HG02938 (cell line): ENCODE measurements around the gene MYO10.

Experiments
- ATAC-seq: cut with Tn5 transposase; IDR thresholded peaks from one replicate; pipeline ENCODE4 v1.9.1; 2021; ENCODE audit warnings: mild to moderate bottlenecking, moderate library complexity; ENCODE audit not compliant: unreplicated experiment

Gene MYO10

GRCh38 chr5:16826379-16827125 lies 109.5 kb downstream of the MYO10 start:
- ATAC-seq: no peak

GRCh38 chr5:16819522-16820167 lies 116.4 kb downstream of the MYO10 start:
- ATAC-seq: no peak

DNA sequence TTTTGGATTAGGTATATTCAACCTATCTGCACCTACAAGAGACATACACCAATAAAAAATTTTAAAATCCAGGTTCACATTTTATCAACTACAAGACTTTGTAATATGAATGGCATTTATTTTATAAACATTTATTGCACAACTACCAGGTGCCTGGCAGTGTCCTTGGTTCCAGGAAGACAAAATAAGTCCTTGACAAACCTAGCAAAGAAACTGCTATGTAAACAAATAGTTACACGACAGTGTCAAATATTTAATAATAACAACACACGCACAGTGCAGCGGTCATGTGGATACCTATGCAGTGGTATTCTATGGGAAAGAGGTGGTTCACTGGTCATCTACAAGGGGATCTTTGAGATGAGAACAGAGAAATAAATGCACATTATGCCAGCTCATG lies 120.7 kb downstream of the MYO10 start:
- ATAC-seq: no peak

- no peak for ATAC-seq
Observed at GRCh38 chr5:16812911-16813310, 123.2 kb downstream of the MYO10 start.

DNA sequence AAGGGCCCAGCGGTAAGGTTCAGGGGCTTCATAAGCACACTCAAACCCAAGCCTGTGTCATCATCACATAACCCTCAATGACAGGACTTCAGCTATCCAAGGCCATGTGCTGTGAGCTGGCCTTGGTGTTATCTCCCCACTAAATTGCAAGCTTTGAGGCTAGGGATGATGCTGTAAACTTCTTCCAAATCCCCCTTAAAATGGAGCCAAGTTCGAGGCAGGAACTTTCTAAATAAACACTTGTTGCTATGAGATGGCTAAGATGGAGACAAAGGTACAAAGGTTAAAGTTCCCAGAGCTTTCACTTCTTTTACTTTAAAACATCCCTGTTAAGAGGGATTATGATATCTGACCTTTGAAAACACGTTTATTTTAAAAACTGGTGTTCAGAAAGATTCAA lies 123.6 kb downstream of the MYO10 start:
- no peak for ATAC-seq

GRCh38 chr5:16810208-16810854 lies 125.8 kb downstream of the MYO10 start:
- ATAC-seq: no peak

GRCh38 chr5:16809395-16810207 lies 126.5 kb downstream of the MYO10 start:
- no peak for ATAC-seq

DNA sequence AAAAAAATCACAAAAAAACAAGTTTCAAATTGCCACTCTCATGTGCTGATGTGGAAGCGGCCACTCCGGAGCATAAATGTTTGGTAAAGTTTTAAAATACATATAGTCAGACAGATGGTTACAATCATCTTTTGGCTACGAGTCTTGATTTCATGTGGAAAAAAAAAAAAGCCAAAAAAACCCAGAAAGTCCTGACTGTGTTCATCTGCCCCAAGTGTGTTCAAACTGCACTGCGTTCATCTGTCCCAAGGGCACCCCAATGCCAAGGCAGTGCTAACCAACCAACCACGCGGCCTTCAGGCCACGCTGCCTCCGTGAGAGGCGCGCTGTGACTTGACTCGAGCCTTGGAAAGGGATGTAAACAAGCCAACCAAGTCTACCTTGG lies 127.1 kb downstream of the MYO10 start:
- no peak for ATAC-seq

DNA sequence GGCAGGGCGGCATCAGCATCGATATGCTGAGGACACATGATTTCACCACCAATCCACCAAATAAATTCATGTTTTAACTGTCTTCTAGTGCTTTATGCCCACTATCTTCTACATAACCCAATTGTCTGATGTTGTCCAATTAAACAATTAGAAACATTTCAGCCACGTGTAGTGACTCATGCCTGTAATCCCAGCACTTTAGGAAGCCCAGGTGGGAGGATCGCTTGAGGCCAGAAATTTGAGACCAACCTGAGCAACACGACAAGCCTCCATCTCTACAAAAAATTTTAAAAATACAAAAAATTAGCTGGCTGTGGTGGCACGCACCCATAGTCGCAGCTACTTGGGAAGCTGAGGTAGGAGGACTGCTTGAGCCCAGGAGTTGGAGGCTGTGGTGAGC lies 128.1 kb downstream of the MYO10 start:
- no peak for ATAC-seq

DNA sequence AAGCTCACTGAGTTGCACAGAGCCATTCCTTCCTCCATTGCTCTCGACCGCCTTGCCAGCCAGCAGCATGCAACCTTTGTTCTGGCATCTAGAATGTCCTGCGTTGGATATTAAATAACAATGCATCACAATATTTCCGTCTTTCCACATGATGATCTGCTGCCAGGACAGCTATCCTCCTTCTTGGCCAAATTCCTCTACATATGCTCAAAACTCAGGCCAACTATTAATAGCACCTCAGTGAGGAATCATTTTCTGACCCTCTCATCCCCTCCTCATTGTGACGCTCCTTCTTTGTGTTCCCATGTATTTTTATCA lies 128.6 kb downstream of the MYO10 start:
- ATAC-seq: no peak

DNA sequence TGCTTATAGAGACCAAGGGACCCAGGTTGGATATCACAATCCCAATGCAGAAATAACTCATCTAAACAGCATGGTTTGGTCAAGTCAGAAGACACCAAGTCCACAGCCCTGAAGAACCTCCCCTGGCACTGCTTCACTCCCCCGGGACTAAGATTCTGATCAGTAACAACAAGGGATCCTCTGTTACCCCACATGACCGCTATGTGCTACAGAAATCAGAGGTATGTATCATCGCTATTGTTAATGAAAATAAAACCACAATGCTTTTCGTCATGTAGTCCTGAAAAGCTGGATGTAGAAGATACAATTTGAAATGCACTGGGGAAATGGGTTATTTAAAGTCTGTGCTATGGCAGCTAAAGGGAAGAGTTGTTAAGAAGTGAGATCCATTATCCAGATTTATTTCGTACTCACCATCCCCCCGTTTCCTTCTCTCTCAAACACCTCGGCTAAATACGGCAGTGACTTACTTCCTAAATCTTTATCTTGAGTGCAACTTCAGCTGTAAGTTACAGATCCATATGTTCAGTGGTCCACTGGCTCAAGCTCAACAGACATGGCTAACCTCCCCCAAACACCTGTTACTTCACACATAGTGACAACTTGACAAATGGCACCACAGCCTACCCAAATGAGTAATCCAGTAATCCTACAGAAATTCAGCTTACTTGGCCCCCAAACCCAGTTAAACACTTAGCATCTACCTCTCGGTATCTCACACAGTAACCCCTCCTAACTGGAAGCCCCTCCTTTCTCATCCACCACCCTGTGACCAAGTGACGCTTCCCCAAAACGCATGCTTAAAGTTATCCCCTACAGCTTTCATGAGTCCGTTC lies 129.2 kb downstream of the MYO10 start:
- ATAC-seq: no peak

DNA sequence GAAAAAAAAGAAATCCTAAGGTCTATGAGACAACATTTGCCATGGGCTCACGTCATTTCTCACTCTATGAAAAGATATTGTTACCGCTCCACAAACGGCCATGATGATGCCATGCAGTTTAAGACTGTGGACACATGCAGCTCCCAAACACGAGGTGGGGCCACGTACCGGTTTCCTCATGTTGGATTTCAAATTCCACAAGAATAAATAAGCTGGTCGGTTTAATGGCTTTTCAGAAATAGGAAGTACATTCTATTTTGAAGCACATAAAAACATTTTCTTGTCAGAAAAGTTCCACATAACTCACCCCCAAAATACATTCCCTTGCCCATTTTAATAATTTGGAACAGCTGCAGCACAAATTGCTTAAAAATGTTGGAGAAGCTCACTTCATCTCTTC lies 130.6 kb downstream of the MYO10 start:
- no peak for ATAC-seq

GRCh38 chr5:16803831-16804230 lies 132.3 kb downstream of the MYO10 start:
- no peak for ATAC-seq

DNA sequence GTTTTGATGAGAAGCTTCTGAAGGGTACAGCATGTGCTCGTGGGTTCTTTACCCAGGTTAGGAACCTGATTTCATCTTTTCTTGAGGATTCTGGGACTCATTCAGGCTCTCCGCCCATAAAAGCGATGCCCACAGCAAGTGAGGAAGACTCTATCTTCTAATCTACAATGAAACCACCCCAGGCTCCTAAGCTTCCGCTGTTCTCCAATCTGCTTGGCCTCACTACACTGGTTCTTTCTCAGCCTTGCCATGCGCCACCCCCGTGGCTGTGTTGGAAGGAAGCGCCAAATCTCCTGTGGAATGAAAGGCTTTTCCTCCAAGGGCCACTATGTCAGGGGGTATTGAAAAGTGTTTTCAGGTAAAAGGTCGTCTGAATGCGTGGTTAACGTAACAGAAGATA lies 135.6 kb downstream of the MYO10 start:
- no peak for ATAC-seq

- no peak for ATAC-seq
Observed at GRCh38 chr5:16799796-16800195, 136.3 kb downstream of the MYO10 start.

DNA sequence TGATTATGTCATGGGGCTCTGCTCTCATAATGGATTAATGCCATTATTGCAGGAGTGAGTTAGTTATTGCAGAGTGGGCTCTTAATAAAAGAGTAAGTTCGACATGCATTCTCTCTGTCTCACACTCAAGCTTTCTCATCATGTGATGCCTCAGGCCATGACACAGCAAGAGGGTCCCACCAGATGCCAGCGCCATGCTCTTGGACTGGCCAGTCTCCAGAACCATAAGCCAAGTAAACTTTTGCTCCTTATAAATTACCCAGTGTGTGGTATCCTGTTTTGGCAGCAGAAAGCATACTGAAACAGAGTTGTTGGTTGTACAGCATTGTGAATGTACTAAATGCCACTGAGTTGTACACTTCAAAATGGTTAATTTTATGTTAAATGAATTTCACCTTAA lies 138.1 kb downstream of the MYO10 start:
- ATAC-seq: no peak

- ATAC-seq: no peak
Observed at GRCh38 chr5:16794269-16794913, 141.7 kb downstream of the MYO10 start.

GRCh38 chr5:16792598-16793275 lies 143.4 kb downstream of the MYO10 start:
- ATAC-seq: no peak

DNA sequence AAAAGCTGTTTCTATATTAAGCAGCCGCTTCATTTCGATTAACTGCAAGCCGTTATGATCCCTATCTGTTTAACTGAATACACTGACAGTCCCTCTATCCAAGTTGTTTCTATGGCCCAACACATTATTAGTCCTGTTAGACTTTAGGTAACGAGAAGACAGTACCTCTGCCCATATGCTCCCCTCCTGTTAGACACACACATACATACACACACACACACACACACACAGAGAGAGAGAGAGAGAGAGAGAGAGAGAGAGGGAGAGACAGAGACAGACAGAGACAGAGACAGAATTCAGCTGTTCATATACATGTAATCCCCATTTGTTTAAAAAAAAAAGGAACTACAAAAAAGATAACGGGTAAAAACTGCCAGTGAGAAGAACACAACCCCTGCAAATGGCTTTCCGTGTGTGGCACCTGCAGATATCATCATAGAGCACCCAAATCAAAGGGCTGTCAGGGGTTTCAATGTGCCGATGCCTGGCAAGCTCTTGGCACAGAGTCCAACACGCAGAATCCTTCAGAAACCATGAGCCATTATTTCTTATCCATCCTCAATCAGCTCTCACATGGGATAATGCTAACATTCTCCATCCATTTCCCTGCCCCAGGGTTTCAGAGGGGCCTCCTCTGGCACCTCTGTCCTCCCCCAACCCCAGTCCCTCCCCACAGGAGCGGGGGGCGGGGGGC lies 144.0 kb downstream of the MYO10 start:
- no peak for ATAC-seq
